22Rv1 (cell line): Measurements from ENCODE around the gene PDE2A.

Experiments
- H3K27ac ChIP-seq: fragments of 450-650 bp; 2 replicates; pipeline ENCODE4 v1.5.1; 2017
- CTCF ChIP-seq: fragments of 450-650 bp; IDR thresholded peaks from 2 replicates; pipeline ENCODE4 v1.5.1; 2017; ENCODE audit warnings: mild to moderate bottlenecking
- ZFX ChIP-seq: fragments of 450-650 bp; IDR thresholded peaks from 2 replicates; pipeline ENCODE4 v1.6.1; 2017; ENCODE audit warnings: antibody characterized with exemption, borderline replicate concordance

Gene PDE2A

GRCh38 chr11:72655896-72656464 lies 18.2 kb downstream of the PDE2A start:
- TF ChIP-seq ZFX (no peak), CTCF (no peak)
- H3K27ac ChIP-seq: no peak overlapping the region

GRCh38 chr11:72655014-72655413 lies 19.2 kb downstream of the PDE2A start:
- no peak overlapping the region for H3K27ac ChIP-seq
- TF ChIP-seq CTCF (no peak), ZFX (no peak)

- H3K27ac ChIP-seq: no peak overlapping the region
- TF ChIP-seq CTCF (no peak), ZFX (no peak)
These were observed 20.6 kb downstream of the PDE2A start for GRCh38 chr11:72653649-72654048.

GRCh38 chr11:72652873-72653630 lies 21.2 kb downstream of the PDE2A start:
- H3K27ac ChIP-seq: no peak overlapping the region
- no peak for TF ChIP-seq ZFX
- no peak for TF ChIP-seq CTCF

- H3K27ac ChIP-seq: no peak overlapping the region
- TF ChIP-seq ZFX (no peak), CTCF (no peak)
These were observed 22.1 kb downstream of the PDE2A start for GRCh38 chr11:72652133-72652532.

GRCh38 chr11:72649215-72649976 lies 24.8 kb downstream of the PDE2A start:
- H3K27ac ChIP-seq: no peak overlapping the region
- TF ChIP-seq ZFX: no peak

- no peak for TF ChIP-seq CTCF
- TF ChIP-seq ZFX: no peak
These were observed 25.7 kb downstream of the PDE2A start for GRCh38 chr11:72648384-72649136.

More at GRCh38 chr11:72648384-72649136, 25.7 kb downstream of the PDE2A start:
- no peak overlapping the region for H3K27ac ChIP-seq
